CD14-positive monocyte (primary cell): ENCODE results near the gene DLG4. TPM values are rescaled to one million over a fixed set of nuclear protein-coding genes. Genes with fewer than 3 reads are reported as not detected.

Experiments used
- DNase-seq, 3 donors: peaks; one replicate each; pipeline ENCODE4 v3.0.0-alpha.2; 2011 to 2022
- H2AFZ ChIP-seq: 2 replicates; pipeline ENCODE4 v1.6.0; 2012; ENCODE audit warnings: mild to moderate bottlenecking, low read depth, low read length, inconsistent platforms; ENCODE audit not compliant: insufficient read depth, poor library complexity, severe bottlenecking
- H3K27ac ChIP-seq, 2 donors: 1 replicate in 1 of 2; 2 replicates in 1 of 2; pipeline ENCODE4 v1.5.1; 2012 to 2013; ENCODE audit warnings: low read length in 2 of 2, control low read depth in 1 of 2, inconsistent platforms in 1 of 2, low read depth in 1 of 2, mild to moderate bottlenecking in 1 of 2
- H3K27me3 ChIP-seq, 2 donors: one replicate each; pipeline versions ENCODE4 v1.6.0 to v1.6.1; 2011 to 2013; ENCODE audit warnings: low read length in 2 of 2; ENCODE audit not compliant: control insufficient read depth in 2 of 2, insufficient read depth in 2 of 2
- H3K36me3 ChIP-seq, 2 donors: replicated peaks in 1 of 2; 1 replicate in 1 of 2; 2 replicates in 1 of 2; pipeline versions ENCODE4 v1.5.1 to v1.6.1; 2012 to 2013; ENCODE audit warnings: low read length in 2 of 2, control low read depth in 1 of 2, inconsistent platforms in 1 of 2, mild to moderate bottlenecking in 1 of 2; ENCODE audit not compliant: insufficient read depth in 2 of 2, control insufficient read depth in 1 of 2
- H3K4me1 ChIP-seq, 2 donors: 1 replicate in 1 of 2; 2 replicates in 1 of 2; pipeline versions ENCODE4 v1.5.1 to v1.6.1; 2012 to 2013; ENCODE audit warnings: low read length in 2 of 2, control low read depth in 1 of 2, inconsistent platforms in 1 of 2, mild to moderate bottlenecking in 1 of 2, moderate library complexity in 1 of 2; ENCODE audit not compliant: insufficient read depth in 2 of 2, control insufficient read depth in 1 of 2
- H3K4me2 ChIP-seq: replicated peaks from 2 replicates; pipeline ENCODE3; 2012; ENCODE audit warnings: low read length, moderate library complexity, mild to moderate bottlenecking; ENCODE audit not compliant: poor library complexity, severe bottlenecking; ENCODE audit errors: extremely low read depth
- H3K4me3 ChIP-seq, 3 experiments: fragments of 200-600 bp in 1 of 3; sonication (generic) in 1 of 3; replicated peaks in 1 of 3; 1 replicate in 2 of 3; 2 replicates in 1 of 3; pipeline ENCODE4 v1.5.1; 2011 to 2013; ENCODE audit warnings: low read length in 3 of 3, mild to moderate bottlenecking in 3 of 3, control low read depth in 2 of 3, low read depth in 2 of 3, inconsistent platforms in 1 of 3, moderate library complexity in 1 of 3
- H3K79me2 ChIP-seq: 2 replicates; pipeline ENCODE4 v1.6.0; 2012; ENCODE audit warnings: mild to moderate bottlenecking, control low read depth, inconsistent platforms, low read length, moderate library complexity; ENCODE audit not compliant: insufficient read depth
- H3K9ac ChIP-seq: 2 replicates; pipeline ENCODE4 v1.6.0; 2017; ENCODE audit warnings: low read length, mild to moderate bottlenecking; ENCODE audit not compliant: insufficient read depth, poor library complexity, severe bottlenecking
- H3K9me3 ChIP-seq, 2 donors: replicated peaks in 1 of 2; 1 replicate in 1 of 2; 2 replicates in 1 of 2; pipeline versions ENCODE4 v1.5.1 to v1.6.1; 2012 to 2013; ENCODE audit warnings: low read length in 2 of 2, control low read depth in 1 of 2; ENCODE audit not compliant: control insufficient read depth in 1 of 2, insufficient read depth in 1 of 2
- H4K20me1 ChIP-seq: 2 replicates; pipeline ENCODE4 v1.6.0; 2012; ENCODE audit warnings: mild to moderate bottlenecking, low read length, control low read depth, moderate library complexity; ENCODE audit not compliant: insufficient read depth
- H3K27ac Mint-ChIP-seq, 7 donors: one replicate each; pipeline ENCODE4 v1.8.0; 2020; ENCODE audit warnings: mild to moderate bottlenecking in 7 of 7, mixed read lengths in 7 of 7, moderate library complexity in 6 of 7, inconsistent platforms in 2 of 7
- H3K27me3 Mint-ChIP-seq, 3 donors: one replicate each; pipeline ENCODE4 v1.8.0; 2021 to 2022; ENCODE audit warnings: low read depth in 3 of 3, mild to moderate bottlenecking in 3 of 3, mixed read lengths in 3 of 3, moderate library complexity in 3 of 3, inconsistent platforms in 1 of 3
- H3K36me3 Mint-ChIP-seq, 2 donors: one replicate each; pipeline ENCODE4 v1.8.0; 2020; ENCODE audit warnings: mixed read lengths in 2 of 2, inconsistent platforms in 1 of 2, mild to moderate bottlenecking in 1 of 2
- H3K4me1 Mint-ChIP-seq: one replicate; pipeline ENCODE4 v1.8.0; 2020; ENCODE audit warnings: mild to moderate bottlenecking, mixed read lengths
- H3K4me3 Mint-ChIP-seq, 2 donors: one replicate each; pipeline ENCODE4 v1.8.0; 2020; ENCODE audit warnings: mild to moderate bottlenecking in 2 of 2, mixed read lengths in 2 of 2, moderate library complexity in 1 of 2
- H3K9me3 Mint-ChIP-seq, 7 donors: one replicate each; pipeline ENCODE4 v1.8.0; 2020 to 2022; ENCODE audit warnings: mixed read lengths in 7 of 7, mild to moderate bottlenecking in 6 of 7, moderate library complexity in 6 of 7, inconsistent platforms in 2 of 7
- CTCF ChIP-seq: fragments of 200-600 bp; IDR thresholded peaks from one replicate; pipeline ENCODE4 v1.8.0; 2022; ENCODE audit warnings: antibody characterized with exemption, mild to moderate bottlenecking
- WGBS: methylation state at CpG from one replicate; pipeline ENCODE4 v1.1.5; 2013; ENCODE audit warnings: missing lambda C conversion rate; ENCODE audit not compliant: insufficient coverage; 5-methylcytosine and 5-hydroxymethylcytosine counted together
- intact Hi-C, 2 donors: fragments of 100-400 bp; cut with micrococcal nuclease; formaldehyde crosslinking; loops; one replicate each; pipeline versions ENCODE4 v1.15.0 to v1.15.1; 2023
- polyA plus RNA-seq, 3 donors: library from polyadenylated mRNA; depleted of rRNA in 1 of 3; unstranded in 2 of 3; stranded (reverse) in 1 of 3; fragments of 300-500 nt in 2 of 3; fragments of >200 nt in 1 of 3; fragmentation: Illumina TruSeq in 2 of 3; gene quantifications; 1 replicate in 2 of 3; 2 replicates in 1 of 3; pipeline ENCODE4 v1.2.3, GENCODE V29; 2012 to 2021

The DLG4 gene
- polyA plus RNA-seq, 3 donors: 0.37 to 42.6 (median 0.39) TPM

DNA sequence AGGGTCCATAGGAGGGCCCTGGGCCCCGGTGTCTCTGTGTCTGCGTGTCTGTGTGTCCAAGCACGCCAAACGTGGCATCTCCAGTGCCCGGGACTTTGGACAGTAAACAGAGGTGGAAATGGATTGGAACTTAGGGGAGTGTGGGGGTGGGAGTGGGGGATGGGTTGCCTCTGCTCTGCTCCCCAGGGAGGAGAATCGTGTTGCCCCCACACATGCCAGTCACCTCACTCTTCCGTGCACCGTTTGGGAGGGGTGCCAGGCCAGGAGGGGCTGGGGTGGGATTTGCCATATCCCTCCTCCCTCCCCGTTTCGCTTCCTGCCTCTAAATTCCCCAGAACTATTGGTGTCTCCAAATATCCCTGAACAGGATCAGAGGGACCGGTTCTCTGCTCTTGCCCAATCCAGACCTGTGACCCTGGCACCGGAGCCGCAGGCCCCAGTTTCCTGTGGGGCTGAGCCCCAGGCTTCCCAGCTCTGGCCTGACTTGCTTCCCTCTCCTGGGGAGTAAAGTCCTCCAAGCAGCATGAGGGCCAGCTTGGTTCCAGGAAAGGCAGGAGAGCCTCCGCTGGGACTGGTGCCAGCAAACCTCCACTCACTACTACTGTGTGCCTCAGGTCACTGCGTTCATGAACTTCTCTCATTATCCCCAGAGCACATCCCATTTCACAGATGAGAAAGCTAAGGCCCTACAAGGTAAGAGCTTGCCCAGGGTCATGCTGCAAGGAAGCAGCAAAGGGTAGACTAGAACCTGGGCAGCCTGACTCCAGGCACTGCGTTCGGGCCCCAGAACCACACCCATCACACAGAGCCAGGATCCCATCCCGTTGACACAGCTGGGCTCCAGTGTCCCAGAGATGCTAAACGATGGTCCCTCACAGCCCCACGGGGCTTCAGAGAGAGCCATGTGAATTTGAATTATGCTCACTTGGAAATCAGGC, 40.0 kb downstream of the DLG4 start, which contains the start of gene ASGR1:
ASGR1 (minus strand) TSS at position 54 of the 938 bp plus-strand sequence. CDS start 807 bp downstream, outside the sequence.
- H3K4me3 Mint-ChIP-seq: peak within 1 kb of the TSS in 1 of 2 donors; percentile 86
- no peaks in the 10 kb centered on the region for H3K36me3 Mint-ChIP-seq
- TF ChIP-seq CTCF: no peak
- peaks cover 0 to 3% (median 0%) of the 10 kb centered on the region in 7 donors for H3K9me3 Mint-ChIP-seq
- peak within 1 kb of the TSS in 2 of 7 donors; percentile 8 to 68 for H3K27ac Mint-ChIP-seq
- peaks cover 8% of the 10 kb centered on the region for H3K79me2 ChIP-seq
- peaks cover 5 to 11% of the 10 kb centered on the region in 2 donors for H3K27me3 ChIP-seq
- no peak for DNase-seq
- H3K36me3 ChIP-seq: no peaks in the 10 kb centered on the region
- H3K4me2 ChIP-seq: peak within 1 kb of the TSS; percentile 83
- 76% methylated on average over 13 of the region's 20 CpGs for WGBS
- no peaks in the 10 kb centered on the region for H4K20me1 ChIP-seq
- intact Hi-C loops: loop anchor here (10.0 kb wide), 1 partner anchor 265 kb away; no protein-coding TSS in a partner anchor
- H3K27ac ChIP-seq: no peak within 1 kb of the TSS
- peaks cover 25 to 28% of the 10 kb centered on the region in 2 donors for H3K4me1 ChIP-seq
- no peak within 1 kb of the TSS for H3K4me3 ChIP-seq
- H3K4me1 Mint-ChIP-seq: peaks cover 14% of the 10 kb centered on the region
- no peaks in the 10 kb centered on the region for H3K9me3 ChIP-seq
- H3K9ac ChIP-seq: no peak within 1 kb of the TSS
- H2AFZ ChIP-seq: peak within 1 kb of the TSS; percentile 61
- H3K27me3 Mint-ChIP-seq: peaks cover 16 to 21% (median 19%) of the 10 kb centered on the region in 3 donors

DNA sequence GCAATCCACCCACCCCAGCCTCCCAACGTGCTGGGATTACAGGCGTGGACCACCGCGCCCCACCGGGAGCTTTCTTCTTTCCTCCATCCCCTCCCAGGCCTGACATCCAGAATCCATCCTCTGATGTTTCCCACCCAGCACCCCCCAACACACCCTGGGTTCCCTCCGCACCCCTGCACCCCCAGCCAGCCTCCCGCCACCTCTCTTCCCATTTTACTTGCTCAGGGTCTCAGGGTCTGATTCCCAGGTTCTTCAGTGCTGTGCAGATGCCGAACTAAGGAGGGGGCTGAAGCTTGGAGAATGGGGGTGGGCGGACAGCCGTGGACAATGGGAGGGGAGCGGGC, 40.7 kb downstream of the DLG4 start:
- Histone ChIP-seq H3K36me3 (no peaks in the 10 kb centered on the region), H3K4me1 (peaks cover 20 to 27% of the 10 kb centered on the region in 2 donors), H3K27me3 (peaks cover 5 to 11% of the 10 kb centered on the region in 2 donors), H3K4me3 (no peak overlapping the region), H2AFZ (no peak overlapping the region), H3K79me2 (peaks cover 14% of the 10 kb centered on the region), H3K27ac (no peak overlapping the region), H3K9ac (no peak overlapping the region), H3K4me2 (no peak overlapping the region), H3K9me3 (no peaks in the 10 kb centered on the region), H4K20me1 (no peaks in the 10 kb centered on the region)
- intact Hi-C loops: loop anchor here (10.0 kb wide), 1 partner anchor 264 kb away; no protein-coding TSS in a partner anchor
- peaks cover 7% of the 10 kb centered on the region for H3K4me1 Mint-ChIP-seq
- WGBS: 91% methylated on average over 9 of the region's 11 CpGs
- H3K27me3 Mint-ChIP-seq: peaks cover 16 to 21% (median 19%) of the 10 kb centered on the region in 3 donors
- TF ChIP-seq CTCF: no peak
- H3K27ac Mint-ChIP-seq: no peak overlapping the region
- peaks cover 0 to 3% (median 0%) of the 10 kb centered on the region in 7 donors for H3K9me3 Mint-ChIP-seq
- H3K36me3 Mint-ChIP-seq: no peaks in the 10 kb centered on the region
- no peak for DNase-seq
- H3K4me3 Mint-ChIP-seq: no peak overlapping the region
